NCI-H524 (cell line): ENCODE data around the gene RNF128.

Experiments
- DNase-seq, 2 experiments: peaks; one replicate each; lab custom pipeline; 2025; lab: John Stamatoyannopoulos, UW

RNF128 gene, protein sequence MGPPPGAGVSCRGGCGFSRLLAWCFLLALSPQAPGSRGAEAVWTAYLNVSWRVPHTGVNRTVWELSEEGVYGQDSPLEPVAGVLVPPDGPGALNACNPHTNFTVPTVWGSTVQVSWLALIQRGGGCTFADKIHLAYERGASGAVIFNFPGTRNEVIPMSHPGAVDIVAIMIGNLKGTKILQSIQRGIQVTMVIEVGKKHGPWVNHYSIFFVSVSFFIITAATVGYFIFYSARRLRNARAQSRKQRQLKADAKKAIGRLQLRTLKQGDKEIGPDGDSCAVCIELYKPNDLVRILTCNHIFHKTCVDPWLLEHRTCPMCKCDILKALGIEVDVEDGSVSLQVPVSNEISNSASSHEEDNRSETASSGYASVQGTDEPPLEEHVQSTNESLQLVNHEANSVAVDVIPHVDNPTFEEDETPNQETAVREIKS

GRCh38 chrX:106726485-106727437, at the start of gene RNF128:
RNF128 (plus strand) TSS chrX:106726701; CDS start chrX:106726914, 213 bp downstream.
- DNase-seq, result peak; percentile 57 to 74

- no peak for DNase-seq
Measured at GRCh38 chrX:106680716-106681115, 45.8 kb upstream of the RNF128 start.

GRCh38 chrX:106684207-106684606, 42.3 kb upstream of the RNF128 start:
- DNase-seq, result no peak

- DNase-seq, result no peak
Measured at GRCh38 chrX:106692425-106693065, 34.0 kb upstream of the RNF128 start.

- no peak for DNase-seq
Measured at GRCh38 chrX:106696502-106696901, 30.0 kb upstream of the RNF128 start.

DNA sequence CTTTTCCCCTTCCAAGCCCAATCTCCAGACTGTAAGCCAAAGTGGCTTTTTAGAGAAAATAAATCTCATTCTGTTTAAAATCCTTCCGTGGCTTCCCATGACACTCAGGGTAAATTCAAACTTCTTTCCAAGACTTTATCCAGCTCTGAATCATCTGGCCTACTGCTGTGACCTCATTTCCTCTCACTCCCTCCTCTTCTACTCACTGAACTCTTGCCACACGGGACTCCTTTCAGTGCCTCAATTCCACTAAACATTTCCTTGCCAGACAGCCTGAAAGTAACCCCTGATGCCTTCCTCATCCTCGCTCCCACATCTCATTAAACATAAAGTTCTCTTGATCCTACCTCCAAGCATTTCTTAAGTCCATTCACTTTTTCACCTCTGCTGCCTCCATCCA, 27.8 kb upstream of the RNF128 start:
- DNase-seq, result no peak

GRCh38 chrX:106702636-106703035, 23.9 kb upstream of the RNF128 start:
- DNase-seq, result no peak

DNA sequence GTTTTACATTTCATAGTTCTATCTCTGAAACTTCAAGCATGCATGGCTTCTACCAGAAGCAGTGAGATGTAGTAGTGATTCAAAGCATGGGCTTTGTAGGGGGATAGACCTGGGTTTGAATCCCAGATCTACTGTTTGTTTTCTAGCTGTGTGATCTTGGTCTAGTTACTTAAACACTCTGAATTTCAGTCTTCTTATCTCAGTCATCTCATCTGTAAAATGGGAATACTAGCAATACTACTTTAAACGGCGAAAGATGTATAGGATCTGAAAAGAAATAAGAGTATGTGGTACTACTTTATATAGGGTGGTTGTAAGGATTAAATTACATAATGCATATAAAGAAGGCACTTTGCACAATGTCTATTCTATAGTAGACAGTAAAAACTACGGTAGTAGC, 20.0 kb upstream of the RNF128 start:
- no peak for DNase-seq

GRCh38 chrX:106707771-106708454, 18.6 kb upstream of the RNF128 start:
- no peak for DNase-seq

DNA sequence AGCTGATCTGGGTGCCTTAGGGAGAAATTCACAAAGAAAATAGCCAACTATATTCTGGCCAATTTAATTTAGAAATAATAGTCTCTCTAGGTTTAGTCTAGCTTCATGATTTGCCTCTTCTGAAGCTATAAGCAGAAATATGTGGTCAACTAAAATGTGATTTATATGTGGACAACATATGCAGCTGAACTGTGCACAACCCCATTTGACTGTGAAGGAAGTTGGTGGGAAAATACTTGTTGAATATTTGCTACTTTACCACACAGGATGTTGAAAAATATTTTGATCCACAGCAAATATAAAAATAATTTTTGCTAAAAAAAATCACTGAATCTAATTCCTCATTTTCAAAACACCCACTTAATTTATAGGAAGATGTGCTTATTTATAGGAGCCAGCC, 15.7 kb upstream of the RNF128 start:
- DNase-seq, result no peak

DNA sequence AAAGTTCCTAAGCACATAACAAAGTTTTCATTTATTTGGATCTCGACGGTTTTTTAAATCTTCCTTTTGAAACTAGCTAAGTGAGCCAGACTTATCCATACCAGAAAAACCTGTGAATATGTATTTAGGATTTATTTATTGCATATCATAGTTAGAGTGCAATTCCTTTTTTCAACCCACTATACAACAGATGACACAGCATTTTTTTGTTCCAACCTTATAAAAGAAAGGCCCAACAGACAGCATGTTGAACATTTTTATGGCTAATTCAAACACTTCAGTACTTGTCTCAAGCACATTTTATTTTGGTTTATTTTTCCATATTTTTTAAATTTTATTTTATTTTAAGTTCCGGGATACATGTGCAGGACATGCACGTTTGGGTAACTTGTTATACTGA, 15.1 kb upstream of the RNF128 start:
- DNase-seq, result no peak

DNA sequence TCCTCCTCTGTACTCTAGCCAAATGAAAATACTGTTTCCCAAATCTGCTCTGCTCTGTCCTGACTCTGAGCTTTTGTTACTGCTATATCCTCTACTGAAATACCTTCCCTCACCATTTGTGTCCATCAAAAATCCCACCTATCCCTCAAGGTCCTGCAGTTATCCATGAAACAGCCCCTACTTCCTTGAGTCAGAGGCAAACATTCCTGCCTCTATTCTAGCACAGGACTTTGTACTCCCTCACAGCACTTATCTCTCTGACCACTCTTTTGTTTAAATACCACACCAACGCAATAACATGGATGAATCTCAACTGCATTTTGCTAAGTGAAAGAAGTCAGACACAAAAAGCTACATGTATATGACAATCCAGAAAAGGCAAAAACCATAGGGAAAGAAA, 10.5 kb upstream of the RNF128 start:
- no peak for DNase-seq

DNA sequence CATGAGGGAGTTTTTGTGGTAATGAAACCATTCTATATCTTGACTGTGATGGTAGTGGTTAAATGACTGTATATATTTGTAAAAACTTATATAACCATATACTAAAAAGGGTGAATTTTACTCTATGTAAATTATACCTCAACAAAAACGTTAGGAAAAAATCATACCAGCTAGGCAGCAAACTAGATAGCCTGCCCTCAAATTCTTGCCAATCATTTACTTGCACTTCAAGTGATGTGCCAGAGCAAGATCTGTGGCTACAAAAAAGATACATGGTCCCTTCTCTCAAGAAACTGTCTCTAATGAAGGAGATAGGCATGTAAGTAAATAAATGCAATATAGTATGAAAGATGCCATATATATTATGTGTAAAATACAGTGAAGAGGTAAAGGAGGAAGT, 10.0 kb upstream of the RNF128 start:
- DNase-seq, result no peak

DNA sequence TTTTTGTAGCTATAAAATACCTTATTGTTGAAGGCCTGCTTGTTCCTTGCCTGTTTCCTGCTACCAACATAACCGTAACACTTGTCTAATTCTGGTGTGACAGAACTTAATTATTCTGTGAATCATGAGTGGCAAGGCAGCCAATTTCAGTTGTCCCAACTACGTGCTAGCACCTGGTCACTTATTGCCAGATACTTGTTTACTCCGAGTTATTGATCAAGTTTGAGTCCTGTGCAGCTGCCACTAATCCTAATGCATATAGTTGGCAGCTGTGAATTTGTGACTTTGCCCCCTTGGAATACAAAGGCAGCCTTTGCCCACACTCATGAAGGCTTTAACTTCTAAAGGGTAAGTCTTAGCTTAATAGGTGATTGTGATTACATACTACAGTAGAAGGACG, 7.8 kb upstream of the RNF128 start:
- DNase-seq, result no peak

DNA sequence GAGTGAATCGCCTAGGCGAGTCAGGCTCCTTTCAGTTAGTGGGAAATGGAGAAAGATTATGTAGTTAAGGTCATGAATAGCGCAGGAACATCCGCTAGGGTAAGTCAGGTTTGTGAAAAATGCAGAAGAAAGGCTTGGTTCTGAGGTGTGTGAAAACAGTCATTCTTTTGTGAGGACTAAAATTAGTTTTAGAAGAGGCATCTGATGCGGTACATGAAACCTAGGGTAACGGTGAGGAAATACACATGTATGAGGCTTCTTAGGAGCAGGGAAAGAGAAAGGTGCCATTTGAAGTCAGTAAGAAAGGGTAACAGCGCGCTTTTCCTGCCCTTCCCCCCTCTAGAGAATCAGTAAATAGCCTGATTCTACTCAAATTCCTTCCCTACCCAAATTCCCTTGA, 570 bp upstream of the RNF128 start:
- DNase-seq, result peak in 1 of 2 experiments; percentile 39

DNA sequence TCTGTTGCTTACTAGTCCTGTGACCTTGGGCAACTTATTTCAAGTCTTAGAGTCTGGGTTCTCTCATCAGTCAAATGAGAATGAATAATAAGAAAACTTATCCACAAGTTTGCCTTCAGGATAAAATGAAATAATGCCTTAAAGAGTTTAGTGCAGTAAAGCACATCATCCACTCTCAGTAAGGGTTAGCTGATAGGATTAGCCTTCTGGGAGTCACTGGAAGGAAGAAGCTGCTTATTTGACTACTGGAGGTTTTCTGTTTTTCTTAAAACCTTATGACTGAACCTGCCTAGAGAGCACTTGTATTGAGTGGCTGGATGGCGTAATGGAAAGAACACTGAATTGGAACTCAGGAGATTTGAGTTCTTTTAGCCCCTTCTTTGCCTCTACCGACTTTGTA, 1.8 kb downstream of the RNF128 start:
- peak in 1 of 2 experiments; percentile 41 for DNase-seq

DNA sequence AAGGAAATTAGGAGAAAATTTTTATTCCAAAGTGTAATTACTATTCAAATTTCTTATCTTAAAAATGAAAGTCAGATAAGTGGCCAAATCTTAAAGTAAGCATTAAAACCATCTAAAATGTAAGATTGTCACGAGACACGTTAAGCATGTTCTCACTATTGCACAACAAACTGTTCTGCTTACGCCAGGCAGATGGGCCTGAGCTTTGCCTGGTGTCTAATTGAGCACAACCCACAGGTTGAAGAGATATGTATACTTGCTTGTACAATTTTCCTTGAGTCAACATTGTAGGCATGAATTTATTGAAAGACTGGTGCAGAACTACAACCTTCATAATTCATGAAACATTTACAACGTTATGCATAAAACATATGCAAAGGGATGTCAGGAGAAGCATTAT, 3.9 kb downstream of the RNF128 start:
- no peak for DNase-seq

DNA sequence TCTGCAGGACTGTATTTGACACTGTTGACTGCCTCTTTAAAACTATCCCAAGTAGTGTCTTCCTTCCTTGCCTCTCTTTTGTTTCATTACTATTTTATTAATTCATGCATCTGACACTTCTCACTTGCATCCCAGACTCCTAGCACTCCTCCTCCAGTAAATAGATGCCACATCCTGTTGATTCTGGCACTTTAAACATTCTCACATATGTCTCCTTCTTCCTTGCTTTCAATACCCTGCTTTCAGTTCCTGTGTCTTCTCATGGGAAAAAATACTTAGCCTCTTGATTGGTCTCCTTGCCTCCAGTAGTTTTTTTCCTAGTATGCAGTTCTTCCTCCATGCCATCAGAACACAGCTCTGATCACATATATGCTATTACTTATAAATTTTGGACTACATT, 5.1 kb downstream of the RNF128 start:
- DNase-seq, result no peak

GRCh38 chrX:106734827-106735226, 8.3 kb downstream of the RNF128 start:
- DNase-seq, result no peak

DNA sequence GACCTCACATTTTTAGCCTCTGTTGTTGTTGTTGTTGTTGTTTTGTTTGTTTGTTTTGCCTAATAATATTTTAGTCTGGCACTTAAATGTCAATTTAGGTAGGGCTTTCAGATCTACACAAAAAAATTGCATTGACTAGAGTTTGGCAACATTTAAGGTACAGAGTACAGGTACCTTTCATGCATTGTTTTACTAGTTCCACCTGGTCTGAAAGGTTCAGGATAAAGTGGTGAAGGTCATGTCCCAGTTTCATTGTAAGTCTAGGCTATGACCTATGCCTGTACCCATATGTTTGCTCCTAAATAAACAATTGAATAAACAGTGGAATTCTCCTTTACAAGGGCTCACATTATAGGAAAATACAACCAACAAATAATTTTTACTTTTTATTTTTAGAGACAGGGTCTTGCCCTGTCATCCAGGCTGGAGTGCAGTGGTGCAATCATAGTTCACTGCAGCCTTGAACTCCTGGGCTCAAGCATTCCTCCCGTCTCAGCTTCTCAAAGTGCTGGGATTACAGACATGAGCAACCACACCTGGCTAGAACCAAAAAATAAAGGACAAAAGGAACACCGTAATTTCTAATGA, 13.8 kb downstream of the RNF128 start:
- DNase-seq, result no peak

- DNase-seq, result no peak
Measured at GRCh38 chrX:106742193-106742592, 15.7 kb downstream of the RNF128 start.
